Neuronal stem cell (in vitro differentiated cells): Measurements from ENCODE around the gene XXYLT1.
"Not testable (repeated sequence)": the region's sequence is repeated elsewhere in the genome, so short reads cannot be mapped to it uniquely, and the experiment has no call there.

Experiments
- DNase-seq: peaks from one replicate; pipeline ENCODE4 v3.0.0-alpha.2; 2013; ENCODE audit warnings: low spot score
- H2AFZ ChIP-seq: one replicate; pipeline ENCODE4 v1.6.1; 2013; ENCODE audit warnings: mild to moderate bottlenecking, low read length, inconsistent platforms
- H2AK5ac ChIP-seq: 2 replicates; pipeline ENCODE4 v1.6.1; 2013; ENCODE audit warnings: low read depth, mild to moderate bottlenecking, inconsistent platforms, low read length, moderate library complexity, mixed read lengths
- H2BK120ac ChIP-seq: 2 replicates; pipeline ENCODE4 v1.6.1; 2013; ENCODE audit warnings: low read depth, mild to moderate bottlenecking, inconsistent platforms, low read length, moderate library complexity, mixed read lengths
- H2BK12ac ChIP-seq: one replicate; pipeline ENCODE4 v1.6.1; 2013; ENCODE audit warnings: low read length, inconsistent platforms
- H2BK15ac ChIP-seq: 2 replicates; pipeline ENCODE4 v1.6.1; 2013; ENCODE audit warnings: mild to moderate bottlenecking, low read length, inconsistent platforms, mixed read lengths
- H2BK5ac ChIP-seq: one replicate; pipeline ENCODE4 v1.6.1; 2013; ENCODE audit warnings: inconsistent platforms, mild to moderate bottlenecking, low read length, moderate library complexity
- H3K14ac ChIP-seq: one replicate; pipeline ENCODE4 v1.6.1; 2013; ENCODE audit warnings: low read length, inconsistent platforms
- H3K18ac ChIP-seq: 2 replicates; pipeline ENCODE4 v1.6.1; 2013; ENCODE audit warnings: low read length, inconsistent platforms
- H3K23ac ChIP-seq: 2 replicates; pipeline ENCODE4 v1.6.1; 2013; ENCODE audit warnings: low read depth, mild to moderate bottlenecking, mixed read lengths, low read length, inconsistent platforms; ENCODE audit not compliant: poor library complexity
- H3K27ac ChIP-seq: replicated peaks from 3 replicates; pipeline ENCODE4 v1.5.1; 2013; ENCODE audit warnings: low read length, inconsistent platforms
- H3K27me3 ChIP-seq, 3 experiments: 2 replicates each; pipeline ENCODE4 v1.6.1; 2013; ENCODE audit warnings: low read length in 3 of 3, mild to moderate bottlenecking in 2 of 3, inconsistent platforms in 1 of 3, low read depth in 1 of 3, mixed read lengths in 1 of 3, moderate library complexity in 1 of 3; ENCODE audit not compliant: control insufficient read depth in 3 of 3, insufficient read depth in 3 of 3
- H3K36me3 ChIP-seq, 2 donors: replicated peaks in 1 of 2; 2 replicates each; pipeline ENCODE4 v1.6.1; 2013; ENCODE audit warnings: low read length in 2 of 2; ENCODE audit not compliant: control insufficient read depth in 2 of 2, insufficient read depth in 2 of 2
- H3K4ac ChIP-seq: 2 replicates; pipeline ENCODE4 v1.6.1; 2013; ENCODE audit warnings: inconsistent platforms, mild to moderate bottlenecking, low read length, moderate library complexity
- H3K4me1 ChIP-seq, 2 donors: 1 replicate in 1 of 2; 2 replicates in 1 of 2; pipeline ENCODE4 v1.6.1; 2013; ENCODE audit warnings: low read length in 2 of 2, low read depth in 1 of 2; ENCODE audit not compliant: control insufficient read depth in 2 of 2, insufficient read depth in 1 of 2
- H3K4me2 ChIP-seq: one replicate; pipeline ENCODE4 v1.6.1; 2013; ENCODE audit warnings: mild to moderate bottlenecking, low read length, inconsistent platforms; ENCODE audit not compliant: insufficient read depth, poor library complexity, severe bottlenecking
- H3K4me3 ChIP-seq, 2 donors: 2 replicates each; pipeline ENCODE4 v1.5.1; 2013; ENCODE audit warnings: low read length in 2 of 2, mild to moderate bottlenecking in 2 of 2, inconsistent platforms in 1 of 2, moderate library complexity in 1 of 2
- H3K79me1 ChIP-seq: one replicate; pipeline ENCODE4 v1.6.1; 2013; ENCODE audit warnings: low read depth, mild to moderate bottlenecking, inconsistent platforms, low read length, moderate library complexity
- H3K9ac ChIP-seq: one replicate; pipeline ENCODE4 v1.6.1; 2013; ENCODE audit warnings: mild to moderate bottlenecking, low read depth, low read length, inconsistent platforms; ENCODE audit not compliant: poor library complexity
- H3K9me3 ChIP-seq, 2 donors: replicated peaks in 1 of 2; 2 replicates each; pipeline versions ENCODE3 to v1.6.1; 2013; ENCODE audit warnings: low read length in 2 of 2, mild to moderate bottlenecking in 2 of 2, inconsistent platforms in 1 of 2, low read depth in 1 of 2, mixed read lengths in 1 of 2, moderate library complexity in 1 of 2; ENCODE audit not compliant: control insufficient read depth in 2 of 2, insufficient read depth in 1 of 2
- H4K8ac ChIP-seq: one replicate; pipeline ENCODE4 v1.6.1; 2013; ENCODE audit warnings: low read depth, mild to moderate bottlenecking, inconsistent platforms, low read length, moderate library complexity
- H4K91ac ChIP-seq: one replicate; pipeline ENCODE4 v1.6.1; 2013; ENCODE audit warnings: low read length, low read depth, mild to moderate bottlenecking, inconsistent platforms; ENCODE audit not compliant: poor library complexity
- WGBS, 2 donors: extraction: QIAGEN DNeasy Blood & Tissue Kit; methylation state at CpG; one replicate each; pipeline ENCODE4 v1.1.7; 2013; ENCODE audit warnings: missing lambda C conversion rate in 2 of 2, mixed read lengths in 1 of 2; ENCODE audit not compliant: insufficient read length in 2 of 2, insufficient replicate concordance in 1 of 2; ENCODE audit errors: extremely low coverage in 2 of 2; 5-methylcytosine and 5-hydroxymethylcytosine counted together

The XXYLT1 gene

DNA sequence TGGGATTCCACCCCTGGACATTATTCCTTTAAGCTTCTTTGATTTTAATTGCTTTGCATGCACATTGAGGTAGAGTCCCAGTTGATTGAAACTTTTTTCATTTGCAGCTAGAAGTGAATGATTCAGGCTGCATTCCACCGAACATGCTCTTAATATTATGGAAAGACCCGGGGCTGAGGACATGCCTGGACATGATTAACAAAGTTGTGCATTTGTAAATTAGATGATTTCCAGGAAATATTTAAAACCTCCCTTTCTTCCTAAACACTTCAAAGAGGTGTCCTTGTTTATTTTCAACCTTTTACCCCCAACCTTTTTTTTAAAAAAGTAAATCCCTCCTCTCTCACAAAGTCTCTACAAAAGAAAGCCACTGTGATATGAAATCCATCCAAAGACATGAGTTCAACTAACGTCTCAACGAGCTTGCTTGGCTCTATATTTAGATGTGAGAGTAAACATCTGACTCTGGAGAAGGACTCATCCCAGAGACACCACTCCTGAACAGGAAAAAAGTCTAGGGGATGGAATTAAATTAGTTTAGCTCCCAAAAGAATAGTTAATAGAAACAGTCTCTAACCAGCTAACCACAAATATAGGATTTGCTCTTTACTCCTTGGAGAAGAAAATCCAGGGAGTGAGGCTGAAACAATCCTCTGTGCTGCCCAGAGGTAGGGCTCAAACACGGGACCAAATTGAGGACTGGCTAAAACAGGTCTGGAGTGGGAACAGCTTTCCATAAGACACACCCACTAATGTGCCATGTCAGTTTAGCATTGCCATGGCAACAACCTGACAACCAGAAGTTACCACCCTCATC lies 83.1 kb downstream of the XXYLT1 start:
- H3K4me3 ChIP-seq, result no peak overlapping the region
- no peak overlapping the region for H3K14ac ChIP-seq
- H3K36me3 ChIP-seq, result no peaks in the 10 kb centered on the region
- H2BK120ac ChIP-seq, result no peak overlapping the region
- H2AK5ac ChIP-seq, result no peak overlapping the region
- H3K18ac ChIP-seq, result no peak overlapping the region
- peaks cover 13 to 20% of the 10 kb centered on the region in 2 donors for H3K4me1 ChIP-seq
- no peak overlapping the region for H2BK15ac ChIP-seq
- no peak overlapping the region for H3K9ac ChIP-seq
- H3K27me3 ChIP-seq, result no peaks in the 10 kb centered on the region
- peak overlapping the region; percentile 18 for H2AFZ ChIP-seq
- H3K79me1 ChIP-seq, result no peaks in the 10 kb centered on the region
- H3K27ac ChIP-seq, result no peak overlapping the region
- H2BK5ac ChIP-seq, result no peak overlapping the region
- H4K8ac ChIP-seq, result no peak overlapping the region
- WGBS, 2 donors, result no CpG with 5 or more reads among the region's 5 CpGs
- DNase-seq, result no peak
- H3K23ac ChIP-seq, result no peak overlapping the region
- H3K9me3 ChIP-seq, result peaks cover 0 to 28% of the 10 kb centered on the region in 2 donors
- no peak overlapping the region for H2BK12ac ChIP-seq
- H4K91ac ChIP-seq, result no peak overlapping the region
- H3K4ac ChIP-seq, result no peak overlapping the region
- H3K4me2 ChIP-seq, result no peak overlapping the region

DNA sequence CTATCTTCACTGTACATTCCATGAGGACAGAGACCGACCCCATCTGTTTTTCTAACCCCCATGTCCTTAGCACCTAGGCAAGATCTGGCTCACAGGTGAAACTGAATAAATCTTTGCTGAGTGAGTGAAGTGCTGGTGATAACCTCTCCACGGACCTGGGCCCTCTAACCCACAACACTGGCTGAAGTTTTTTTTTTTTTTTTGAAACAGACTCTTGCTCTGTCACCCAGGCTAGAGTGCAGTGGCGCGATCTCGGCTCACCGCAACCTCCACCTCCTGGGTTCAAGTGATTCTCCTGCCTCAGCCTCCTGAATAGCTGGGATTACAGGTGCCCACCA lies 84.3 kb downstream of the XXYLT1 start:
- H4K91ac ChIP-seq, result not testable (repeated sequence)
- WGBS, 2 donors, result no CpG with 5 or more reads among the region's 6 CpGs

DNA sequence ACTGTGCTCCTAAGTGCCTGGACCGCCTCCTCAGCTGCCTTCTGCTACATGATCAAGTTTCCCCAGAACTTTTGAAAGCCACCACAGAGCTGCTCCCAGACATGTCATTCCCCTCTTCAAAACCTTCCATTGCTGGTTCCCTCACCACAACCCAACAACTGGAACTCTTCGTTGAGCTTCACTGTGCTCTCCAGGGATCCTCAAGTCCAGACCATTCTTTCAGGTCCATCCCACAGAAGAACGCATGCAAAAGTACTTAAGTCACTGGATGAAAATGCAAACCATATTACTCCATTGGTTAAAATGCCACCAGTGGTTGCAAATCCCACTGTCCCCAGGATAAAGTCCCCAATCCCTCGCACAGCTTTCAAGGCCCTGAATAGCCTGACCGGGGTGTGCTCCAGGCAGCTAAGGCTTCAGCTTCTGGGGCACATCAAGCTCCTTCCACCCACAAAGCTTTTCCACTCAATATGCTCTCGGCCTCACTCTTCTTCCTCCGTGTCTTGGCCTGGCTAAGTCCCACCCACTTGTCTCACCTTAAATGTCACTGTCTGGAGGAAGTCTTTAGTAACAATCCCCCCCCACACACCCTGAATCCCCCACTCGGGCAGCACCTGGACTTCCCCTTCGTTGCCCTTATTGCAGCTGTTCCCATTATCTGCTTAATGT lies 84.8 kb downstream of the XXYLT1 start:
- H3K4me3 ChIP-seq, result no peak overlapping the region
- no CpG with 5 or more reads among the region's 9 CpGs for WGBS, 2 donors
- no peak overlapping the region for H2BK15ac ChIP-seq
- H3K14ac ChIP-seq, result no peak overlapping the region
- no peak overlapping the region for H2BK120ac ChIP-seq
- H3K9ac ChIP-seq, result no peak overlapping the region
- H2BK5ac ChIP-seq, result peak overlapping the region; percentile 16
- peak overlapping the region; percentile 35 for H2AK5ac ChIP-seq
- no peak overlapping the region for H4K91ac ChIP-seq
- no peaks in the 10 kb centered on the region for H3K79me1 ChIP-seq
- H3K4me2 ChIP-seq, result no peak overlapping the region
- H2BK12ac ChIP-seq, result no peak overlapping the region
- no peak overlapping the region for H3K23ac ChIP-seq
- peaks cover 0 to 12% of the 10 kb centered on the region in 2 donors for H3K9me3 ChIP-seq
- no peak overlapping the region for H3K18ac ChIP-seq
- H3K36me3 ChIP-seq, result no peaks in the 10 kb centered on the region
- no peak overlapping the region for H3K27ac ChIP-seq
- H3K4ac ChIP-seq, result no peak overlapping the region
- DNase-seq, result no peak
- H4K8ac ChIP-seq, result no peak overlapping the region
- peaks cover 13 to 24% of the 10 kb centered on the region in 2 donors for H3K4me1 ChIP-seq
- H3K27me3 ChIP-seq, result no peaks in the 10 kb centered on the region
- H2AFZ ChIP-seq, result no peak overlapping the region

More for the DNA sequence above, 84.3 kb downstream of the XXYLT1 start:
- not testable (repeated sequence) for H3K18ac ChIP-seq, H2BK120ac ChIP-seq, H3K4me3 ChIP-seq, H3K4me2 ChIP-seq, H3K14ac ChIP-seq, H3K36me3 ChIP-seq, DNase-seq, H2BK12ac ChIP-seq, H3K9ac ChIP-seq, H3K27ac ChIP-seq, H3K4ac ChIP-seq, H2AFZ ChIP-seq, H4K8ac ChIP-seq, H2AK5ac ChIP-seq, H3K79me1 ChIP-seq, H2BK5ac ChIP-seq, H3K23ac ChIP-seq, H2BK15ac ChIP-seq, H3K27me3 ChIP-seq
- Histone ChIP-seq H3K4me1 (peaks cover 13 to 24% of the 10 kb centered on the region in 2 donors), H3K9me3 (peaks cover 0 to 17% of the 10 kb centered on the region in 2 donors)

DNA sequence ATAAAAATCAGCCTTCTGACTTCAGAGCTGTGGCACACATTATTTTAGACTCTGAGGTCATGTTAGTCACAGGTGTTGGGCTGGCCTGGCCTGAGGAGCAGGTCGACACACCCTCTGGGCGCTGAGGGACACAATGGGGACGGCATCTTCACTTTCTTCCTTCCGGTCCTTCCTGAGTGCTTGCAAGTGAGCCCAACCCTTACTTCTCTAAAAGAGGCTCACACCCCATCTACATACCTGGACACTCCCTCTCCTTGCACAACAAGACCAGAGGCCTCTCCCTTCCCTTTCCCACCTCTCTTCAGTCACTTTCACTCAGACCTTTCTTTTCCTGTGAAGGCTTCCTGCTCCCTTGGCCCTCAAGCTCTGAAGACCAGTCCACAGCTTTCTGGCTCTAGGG lies 85.4 kb downstream of the XXYLT1 start:
- Histone ChIP-seq H4K8ac (no peak overlapping the region), H3K9me3 (peaks cover 0 to 9% of the 10 kb centered on the region in 2 donors), H2BK5ac (peak overlapping the region; percentile 16), H3K14ac (no peak overlapping the region), H3K79me1 (no peaks in the 10 kb centered on the region), H3K36me3 (no peaks in the 10 kb centered on the region), H2BK12ac (no peak overlapping the region), H3K4me1 (peaks cover 13 to 24% of the 10 kb centered on the region in 2 donors), H3K23ac (no peak overlapping the region), H3K27me3 (no peaks in the 10 kb centered on the region), H3K27ac (no peak overlapping the region), H2AK5ac (peak overlapping the region; percentile 35), H3K4me2 (no peak overlapping the region), H3K18ac (no peak overlapping the region), H2AFZ (no peak overlapping the region), H2BK15ac (no peak overlapping the region), H4K91ac (no peak overlapping the region), H2BK120ac (no peak overlapping the region), H3K4me3 (no peak overlapping the region), H3K9ac (no peak overlapping the region), H3K4ac (no peak overlapping the region)
- WGBS, 2 donors, result no CpG with 5 or more reads among the region's 4 CpGs
- no peak for DNase-seq
